OCI-LY1 (cell line): ENCODE results near the gene NFKBIB.

Source experiments
- H2AFZ ChIP-seq: fragments of 200-600 bp; sonication (generic), shearing (Covaris generic); 2 replicates; pipeline ENCODE4 v1.6.0; 2014; ENCODE audit warnings: antibody characterized with exemption, mild to moderate bottlenecking, low read length
- H3F3A ChIP-seq: fragments of 200-600 bp; sonication (generic), shearing (Covaris generic); 2 replicates; pipeline ENCODE4 v1.6.0; 2014; ENCODE audit warnings: mild to moderate bottlenecking, antibody characterized with exemption, low read length, moderate library complexity; ENCODE audit not compliant: insufficient read depth
- H3K27ac ChIP-seq: fragments of 200-600 bp; sonication (generic); 2 replicates; pipeline ENCODE4 v1.5.1; 2014; ENCODE audit warnings: low read length, mixed run types, mild to moderate bottlenecking, low read depth; ENCODE audit not compliant: poor library complexity, severe bottlenecking
- H3K27me3 ChIP-seq: fragments of 200-600 bp; sonication (generic); 2 replicates; pipeline ENCODE4 v1.6.0; 2014; ENCODE audit warnings: antibody characterized with exemption, mild to moderate bottlenecking, low read length, moderate library complexity; ENCODE audit not compliant: insufficient read depth
- H3K36me3 ChIP-seq: fragments of 200-600 bp; sonication (generic); 2 replicates; pipeline ENCODE4 v1.6.1; 2014; ENCODE audit warnings: mild to moderate bottlenecking, antibody characterized with exemption, low read length, moderate library complexity, mixed read lengths; ENCODE audit not compliant: insufficient read depth
- H3K4me1 ChIP-seq: fragments of 200-600 bp; sonication (generic); 2 replicates; pipeline ENCODE4 v1.5.1; 2014; ENCODE audit warnings: mild to moderate bottlenecking, low read length, moderate library complexity; ENCODE audit not compliant: insufficient read depth, severe bottlenecking
- H3K4me2 ChIP-seq: fragments of 200-600 bp; sonication (generic), shearing (Covaris generic); 2 replicates; pipeline ENCODE4 v1.6.1; 2014; ENCODE audit warnings: low read length
- H3K4me3 ChIP-seq: fragments of 200-600 bp; sonication (generic); 2 replicates; pipeline ENCODE4 v1.5.1; 2014; ENCODE audit warnings: low read length, low read depth, mild to moderate bottlenecking, mixed read lengths; ENCODE audit not compliant: poor library complexity, severe bottlenecking
- H3K79me2 ChIP-seq: fragments of 200-600 bp; shearing (Covaris generic); 2 replicates; pipeline ENCODE4 v1.6.1; 2016; ENCODE audit warnings: mixed run types, low read length, mixed read lengths; ENCODE audit not compliant: insufficient read depth
- H3K9ac ChIP-seq: fragments of 200-600 bp; sonication (generic), shearing (Covaris generic); 2 replicates; pipeline ENCODE4 v1.6.1; 2014; ENCODE audit warnings: mild to moderate bottlenecking, low read length, mixed read lengths
- H3K9me2 ChIP-seq: fragments of 200-600 bp; sonication (generic), shearing (Covaris generic); 2 replicates; pipeline ENCODE4 v1.6.1; 2014; ENCODE audit warnings: low read depth, mild to moderate bottlenecking, low read length, mixed read lengths
- H3K9me3 ChIP-seq: fragments of 200-600 bp; shearing (Covaris generic); 2 replicates; pipeline ENCODE4 v1.6.1; 2014; ENCODE audit warnings: low read length, mixed read lengths
- H4K20me1 ChIP-seq: fragments of 200-600 bp; sonication (generic), shearing (Covaris generic); 2 replicates; pipeline ENCODE4 v1.6.0; 2016; ENCODE audit warnings: mild to moderate bottlenecking, low read length; ENCODE audit not compliant: insufficient read depth
- CTCF ChIP-seq: fragments of 200-600 bp; sonication (generic), shearing (Covaris generic); IDR thresholded peaks from 2 replicates; pipeline ENCODE4 v1.5.1; 2017; ENCODE audit warnings: mild to moderate bottlenecking, antibody characterized with exemption, low read length, moderate library complexity, mixed read lengths
- EZH2 ChIP-seq: fragments of 200-600 bp; sonication (generic), shearing (Covaris generic); IDR thresholded peaks from 2 replicates; pipeline ENCODE4 v1.8.0; 2017; ENCODE audit warnings: borderline replicate concordance, mixed run types, mild to moderate bottlenecking, antibody characterized with exemption, low read length, moderate library complexity, mixed read lengths

NFKBIB gene

GRCh38 chr19:38900743-38901190 lies 998 bp downstream of the NFKBIB start:
- H3K27ac ChIP-seq: peak overlapping the region; percentile 8
- H3K9ac ChIP-seq: peak overlapping the region; percentile 75
- TF ChIP-seq CTCF (no peak), EZH2 (no peak)
- no peaks in the 10 kb centered on the region for H4K20me1 ChIP-seq
- peaks cover 23% of the 10 kb centered on the region for H3K36me3 ChIP-seq
- no peaks in the 10 kb centered on the region for H3F3A ChIP-seq
- H3K9me3 ChIP-seq: no peaks in the 10 kb centered on the region
- H3K27me3 ChIP-seq: no peaks in the 10 kb centered on the region
- peak overlapping the region; percentile 67 for H3K4me3 ChIP-seq
- peaks cover 24% of the 10 kb centered on the region for H3K4me1 ChIP-seq
- H3K4me2 ChIP-seq: peak overlapping the region; percentile 82
- peaks cover 16% of the 10 kb centered on the region for H3K79me2 ChIP-seq
- no peaks in the 10 kb centered on the region for H3K9me2 ChIP-seq
- no peak overlapping the region for H2AFZ ChIP-seq

GRCh38 chr19:38901683-38902082 lies 1.9 kb downstream of the NFKBIB start:
- H3K79me2 ChIP-seq: peaks cover 16% of the 10 kb centered on the region
- no peaks in the 10 kb centered on the region for H3K27me3 ChIP-seq
- no peak overlapping the region for H3K4me3 ChIP-seq
- H2AFZ ChIP-seq: no peak overlapping the region
- no peaks in the 10 kb centered on the region for H3F3A ChIP-seq
- no peak overlapping the region for H3K4me2 ChIP-seq
- H3K27ac ChIP-seq: no peak overlapping the region
- H3K9me2 ChIP-seq: no peaks in the 10 kb centered on the region
- TF ChIP-seq EZH2: no peak
- TF ChIP-seq CTCF: no peak
- no peaks in the 10 kb centered on the region for H4K20me1 ChIP-seq
- H3K36me3 ChIP-seq: peaks cover 28% of the 10 kb centered on the region
- H3K9ac ChIP-seq: no peak overlapping the region
- H3K9me3 ChIP-seq: no peaks in the 10 kb centered on the region
- peaks cover 24% of the 10 kb centered on the region for H3K4me1 ChIP-seq

- no peak for TF ChIP-seq CTCF
- no peak for TF ChIP-seq EZH2
These were observed 5.1 kb downstream of the NFKBIB start for GRCh38 chr19:38904581-38905539.

More at GRCh38 chr19:38904581-38905539, 5.1 kb downstream of the NFKBIB start:
- H3K4me1 ChIP-seq: peaks cover 7% of the 10 kb centered on the region
- H3K9me3 ChIP-seq: no peaks in the 10 kb centered on the region
- peaks cover 16% of the 10 kb centered on the region for H3K79me2 ChIP-seq
- H3F3A ChIP-seq: no peaks in the 10 kb centered on the region
- no peak overlapping the region for H2AFZ ChIP-seq
- no peak overlapping the region for H3K4me2 ChIP-seq
- H3K36me3 ChIP-seq: peaks cover 51% of the 10 kb centered on the region
- no peak overlapping the region for H3K27ac ChIP-seq
- no peaks in the 10 kb centered on the region for H3K27me3 ChIP-seq
- H3K4me3 ChIP-seq: no peak overlapping the region
- no peaks in the 10 kb centered on the region for H4K20me1 ChIP-seq
- H3K9me2 ChIP-seq: no peaks in the 10 kb centered on the region
- no peak overlapping the region for H3K9ac ChIP-seq
